K562 (cell line): ENCODE measurements around the gene MAGI2. TPM values are rescaled to one million over a fixed set of nuclear protein-coding genes. Genes with fewer than 3 reads are reported as not detected.

Experiments
- ARHGAP35 ChIP-seq: fragments of 450-650 bp; IDR thresholded peaks from 2 replicates; pipeline ENCODE4 v1.6.1; 2018; ENCODE audit not compliant: partially characterized antibody
- BRF2 ChIP-seq: IDR thresholded peaks from 3 replicates; pipeline ENCODE4 v1.6.1; 2011; ENCODE audit warnings: borderline replicate concordance, mild to moderate bottlenecking; ENCODE audit not compliant: insufficient read length, insufficient read depth
- DNMT1 ChIP-seq: fragments of 450-650 bp; IDR thresholded peaks from 2 replicates; pipeline ENCODE4 v1.6.1; 2016; ENCODE audit warnings: antibody characterized with exemption, mild to moderate bottlenecking
- ESRRB ChIP-seq: fragments of 250-450 bp; sonication (Bioruptor Pico); IDR thresholded peaks from 2 replicates; pipeline ENCODE4 v1.5.0; 2020; ENCODE audit warnings: mild to moderate bottlenecking, moderate library complexity, borderline replicate concordance
- HDAC6 ChIP-seq: IDR thresholded peaks from 2 replicates; pipeline ENCODE4 v1.6.1; 2012; ENCODE audit warnings: low read depth, mild to moderate bottlenecking, control low read depth, inconsistent platforms, low read length, moderate library complexity
- JUNB ChIP-seq: fragments of 450-650 bp; formaldehyde crosslinking; conservative IDR thresholded peaks from 2 replicates; pipeline ENCODE4 v1.4.0; 2020; ENCODE audit warnings: mild to moderate bottlenecking
- KDM1A ChIP-seq, 2 experiments: fragments of 450-650 bp; IDR thresholded peaks; 2 replicates each; pipeline ENCODE4 v1.6.1; 2016; ENCODE audit warnings: mild to moderate bottlenecking in 2 of 2
- KLF1 ChIP-seq: fragments of 450-650 bp; IDR thresholded peaks from 2 replicates; pipeline ENCODE4 v1.6.1; 2016; ENCODE audit warnings: missing genetic modification characterization, missing compliant biosample characterization
- MTA2 ChIP-seq: fragments of 450-650 bp; IDR thresholded peaks from 2 replicates; pipeline ENCODE4 v1.6.1; 2016; ENCODE audit warnings: low read depth
- NFIC ChIP-seq: fragments of 450-650 bp; IDR thresholded peaks from 2 replicates; pipeline ENCODE4 v1.6.1; 2017; ENCODE audit warnings: mild to moderate bottlenecking, inconsistent platforms
- NFYB ChIP-seq: IDR thresholded peaks from 2 replicates; pipeline ENCODE4 v1.6.1; 2011; ENCODE audit warnings: mild to moderate bottlenecking, moderate library complexity; ENCODE audit not compliant: insufficient read length; ENCODE audit errors: extremely low read depth
- NUFIP1 ChIP-seq: fragments of 450-650 bp; IDR thresholded peaks from 2 replicates; pipeline ENCODE4 v1.6.1; 2018; ENCODE audit not compliant: partially characterized antibody
- TAF7 ChIP-seq: fragments of 450-650 bp; IDR thresholded peaks from 2 replicates; pipeline ENCODE4 v1.6.1; 2016; ENCODE audit warnings: missing genetic modification characterization, missing compliant biosample characterization
- ZBTB34 ChIP-seq: fragments of 250-450 bp; sonication (Bioruptor Pico); IDR thresholded peaks from 2 replicates; pipeline ENCODE4 v1.8.0; 2021; ENCODE audit warnings: mild to moderate bottlenecking, moderate library complexity
- ZFX ChIP-seq: sonication (generic); formaldehyde crosslinking; IDR thresholded peaks from 2 replicates; pipeline ENCODE4 v1.8.0; 2022; ENCODE audit warnings: mild to moderate bottlenecking, missing genetic modification reagents, moderate library complexity
- ZNF175 ChIP-seq: fragments of 200-800 bp; sonication (Bioruptor generic); IDR thresholded peaks from 2 replicates; pipeline ENCODE4 v1.6.1; 2016; ENCODE audit warnings: low read depth, mild to moderate bottlenecking, missing genetic modification characterization, missing compliant biosample characterization
- ZNF592 ChIP-seq: fragments of 450-650 bp; IDR thresholded peaks from 2 replicates; pipeline ENCODE4 v1.6.1; 2017; ENCODE audit warnings: antibody characterized with exemption, mild to moderate bottlenecking
- ZNF644 ChIP-seq: fragments of 200-800 bp; sonication (Bioruptor generic); IDR thresholded peaks from 2 replicates; pipeline ENCODE4 v1.6.1; 2016; ENCODE audit warnings: low read depth, missing genetic modification characterization, missing compliant biosample characterization
- polyA plus RNA-seq, 8 experiments: library from polyadenylated mRNA; depleted of rRNA in 4 of 8; stranded (reverse) in 5 of 8; unstranded in 3 of 8; fragments of >200 nt; fragmentation: Nextera tagmentation in 2 of 8; fragmentation: Illumina TruSeq in 1 of 8; extraction: Ambion mirVana in 2 of 8; extraction: Trizol in 1 of 8; gene quantifications; 2 replicates each; pipeline versions ENCODE4 v1.2.1 to v1.2.3, GENCODE V29; 2011 to 2014; ENCODE audit warnings: inconsistent platforms in 1 of 8, missing spikeins in 1 of 8
- total RNA-seq, 7 experiments: library from RNA; depleted of rRNA in 6 of 7; stranded (reverse); fragments of >200 nt in 6 of 7; fragmentation: Illumina TruSeq in 2 of 7; extraction: Trizol in 2 of 7; gene quantifications; 2 replicates each; pipeline versions ENCODE4 v1.2.1 to v1.2.3, GENCODE V29; 2011 to 2021; ENCODE audit warnings: low replicate concordance in 1 of 7

MAGI2 gene
- total and polyA plus RNA-seq, 9 of the 15 experiments (the other 6 are each of a cell fraction or from before 2014, with no cell fraction given) = 0.27 to 1.4 (median 0.70) TPM

- TF ChIP-seq ZBTB34 (CRISPR knock-in tag) (no peak), ESRRB (CRISPR knock-in tag) (no peak), ZNF175 (CRISPR knock-in tag) (0 out of 2 replicates have a peak, but pooled peaks have one; percentile 66), BRF2 (no peak), TAF7 (tag) (no peak), ARHGAP35 (no peak), KDM1A (IDR thresholded peaks at IDR 0.05) (no peak), ZFX (CRISPR knock-in tag) (peak; percentile 36; the same call in 1 of the 2 replicates), MTA2 (no peak), NUFIP1 (peak; percentile 63), JUNB (CRISPR knock-in tag) (0 out of 2 replicates have a peak, but pooled peaks have one; percentile 16), NFIC (peak; percentile 85), NFYB (no peak), HDAC6 (no peak), DNMT1 (no peak), ZNF592 (peak; percentile 83), KLF1 (tag) (no peak), ZNF644 (tag) (no peak; the same call in 1 of the 2 replicates)
Measured at GRCh38 chr7:78018641-78019446, 1434.6 kb downstream of the MAGI2 start (continued).
